Stimulated activated CD4-positive, alpha-beta T cell treated with anti-CD3 and anti-CD28 coated beads, Interleukin-4, amount 100 ng/mL, for 1 hour (primary cell): ENCODE measurements around the gene ITPKA.
"Not testable (repeated sequence)": the region's sequence is repeated elsewhere in the genome, so short reads cannot be mapped to it uniquely, and the experiment has no call there.

Experiments
- DNase-seq: peaks from one replicate; pipeline ENCODE4 v3.0.0-alpha.2; 2020

Gene ITPKA

GRCh38 chr15:41493205-41493901, at the start of gene ITPKA:
TSS of gene ITPKA (plus strand) at chr15:41493874. CDS start at chr15:41493928, 54 bp downstream.
- peak; percentile 93 for DNase-seq

GRCh38 chr15:41445399-41445798, 48.3 kb upstream of the ITPKA start:
- DNase-seq = no peak

GRCh38 chr15:41462084-41462795, 31.4 kb upstream of the ITPKA start:
- no peak for DNase-seq

- no peak for DNase-seq
Measured at GRCh38 chr15:41464889-41465580, 28.6 kb upstream of the ITPKA start.

GRCh38 chr15:41465822-41466421, 27.8 kb upstream of the ITPKA start:
- no peak for DNase-seq

- no peak for DNase-seq
Measured at GRCh38 chr15:41466711-41467110, 27.0 kb upstream of the ITPKA start.

- DNase-seq = not testable (repeated sequence)
Measured at GRCh38 chr15:41469644-41470043, 24.0 kb upstream of the ITPKA start.

- DNase-seq = no peak
Measured at GRCh38 chr15:41473418-41473817, 20.3 kb upstream of the ITPKA start.

GRCh38 chr15:41474436-41474835, 19.2 kb upstream of the ITPKA start:
- no peak for DNase-seq

GRCh38 chr15:41474941-41475340, 18.7 kb upstream of the ITPKA start:
- no peak for DNase-seq

GRCh38 chr15:41476416-41477048, 17.1 kb upstream of the ITPKA start:
- DNase-seq = no peak

GRCh38 chr15:41480396-41481140, 13.1 kb upstream of the ITPKA start:
- DNase-seq = no peak

GRCh38 chr15:41482110-41482877, 11.4 kb upstream of the ITPKA start:
- DNase-seq = no peak

GRCh38 chr15:41483115-41483514, 10.6 kb upstream of the ITPKA start:
- peak; percentile 21 for DNase-seq

- no peak for DNase-seq
Measured at GRCh38 chr15:41483519-41483918, 10.2 kb upstream of the ITPKA start.

- no peak for DNase-seq
Measured at GRCh38 chr15:41484937-41485625, 8.6 kb upstream of the ITPKA start.

- no peak for DNase-seq
Measured at GRCh38 chr15:41486286-41486685, 7.4 kb upstream of the ITPKA start.

GRCh38 chr15:41487381-41487780, 6.3 kb upstream of the ITPKA start:
- no peak for DNase-seq

GRCh38 chr15:41487802-41488201, 5.9 kb upstream of the ITPKA start:
- DNase-seq = no peak

GRCh38 chr15:41489641-41490040, 4.0 kb upstream of the ITPKA start:
- no peak for DNase-seq

GRCh38 chr15:41490355-41490754, 3.3 kb upstream of the ITPKA start:
- DNase-seq = peak; percentile 23
